Measurements from ENCODE around the gene LRRC17. TPM values are rescaled to one million over a fixed set of nuclear protein-coding genes. Genes with fewer than 3 reads are reported as not detected.
"Not testable (repeated sequence)": the region's sequence is repeated elsewhere in the genome, so short reads cannot be mapped to it uniquely, and the experiment has no call there.

The LRRC17 gene
- total RNA-seq, 1 donor from 2014 or later, result 6.2 TPM

DNA sequence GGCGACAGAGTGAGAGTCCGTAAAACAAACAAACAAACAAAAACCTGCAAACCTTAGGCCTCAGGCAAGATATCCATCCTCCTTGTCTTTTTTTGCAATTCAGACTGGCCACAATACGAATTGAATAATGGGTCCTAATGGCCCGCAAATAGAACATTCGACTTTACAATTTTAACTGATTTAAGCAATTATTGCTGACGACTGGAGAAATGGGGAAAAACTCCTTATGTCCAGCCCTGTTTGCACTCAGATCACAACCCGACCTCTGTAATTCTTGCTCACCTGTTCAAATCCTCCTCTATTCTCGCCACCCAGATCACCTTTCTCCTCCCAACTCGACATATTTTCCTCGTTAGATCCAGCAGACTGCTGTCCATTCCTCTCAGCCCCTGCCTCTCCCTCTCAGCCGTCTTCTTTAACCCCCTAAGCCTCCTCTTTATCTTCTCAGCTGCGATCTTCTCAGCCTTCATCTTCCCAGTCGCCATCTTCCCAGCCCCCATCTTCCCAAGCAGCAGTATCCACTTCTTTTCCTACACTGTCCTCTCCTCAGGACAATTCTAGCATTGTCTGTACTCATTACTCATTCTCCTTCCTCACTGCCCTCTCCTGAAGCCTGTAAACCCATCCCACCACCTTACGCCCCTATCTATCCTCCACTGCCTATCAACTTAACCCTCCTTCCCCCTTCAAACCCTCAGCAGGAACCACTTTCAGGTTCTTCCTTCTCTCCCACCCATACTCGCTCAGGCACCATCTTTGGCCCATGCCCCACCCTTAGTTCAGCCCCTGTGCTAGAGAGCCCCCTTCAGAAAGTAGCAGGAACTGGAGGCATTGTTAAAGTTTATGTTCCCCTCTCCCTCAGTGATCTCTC lies 61.8 kb downstream of the LRRC17 start:
- H3K36me3 ChIP-seq (ENCODE audit: control insufficient read depth, insufficient read depth, low read length), result no peaks in the 10 kb centered on the region
- no peaks in the 10 kb centered on the region for H3K27me3 ChIP-seq (ENCODE audit: control insufficient read depth, insufficient read depth, low read length)
- TF ChIP-seq, protein P1, sequence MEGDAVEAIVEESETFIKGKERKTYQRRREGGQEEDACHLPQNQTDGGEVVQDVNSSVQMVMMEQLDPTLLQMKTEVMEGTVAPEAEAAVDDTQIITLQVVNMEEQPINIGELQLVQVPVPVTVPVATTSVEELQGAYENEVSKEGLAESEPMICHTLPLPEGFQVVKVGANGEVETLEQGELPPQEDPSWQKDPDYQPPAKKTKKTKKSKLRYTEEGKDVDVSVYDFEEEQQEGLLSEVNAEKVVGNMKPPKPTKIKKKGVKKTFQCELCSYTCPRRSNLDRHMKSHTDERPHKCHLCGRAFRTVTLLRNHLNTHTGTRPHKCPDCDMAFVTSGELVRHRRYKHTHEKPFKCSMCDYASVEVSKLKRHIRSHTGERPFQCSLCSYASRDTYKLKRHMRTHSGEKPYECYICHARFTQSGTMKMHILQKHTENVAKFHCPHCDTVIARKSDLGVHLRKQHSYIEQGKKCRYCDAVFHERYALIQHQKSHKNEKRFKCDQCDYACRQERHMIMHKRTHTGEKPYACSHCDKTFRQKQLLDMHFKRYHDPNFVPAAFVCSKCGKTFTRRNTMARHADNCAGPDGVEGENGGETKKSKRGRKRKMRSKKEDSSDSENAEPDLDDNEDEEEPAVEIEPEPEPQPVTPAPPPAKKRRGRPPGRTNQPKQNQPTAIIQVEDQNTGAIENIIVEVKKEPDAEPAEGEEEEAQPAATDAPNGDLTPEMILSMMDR (IDR thresholded peaks at IDR 0.05; ENCODE audit: insufficient read depth, low read length, poor library complexity, severe bottlenecking), result no peak
- H3K4me3 ChIP-seq (ENCODE audit: low read depth, low read length), result no peak overlapping the region
- DNase-seq (ENCODE audit: low read depth), result no peak

DNA sequence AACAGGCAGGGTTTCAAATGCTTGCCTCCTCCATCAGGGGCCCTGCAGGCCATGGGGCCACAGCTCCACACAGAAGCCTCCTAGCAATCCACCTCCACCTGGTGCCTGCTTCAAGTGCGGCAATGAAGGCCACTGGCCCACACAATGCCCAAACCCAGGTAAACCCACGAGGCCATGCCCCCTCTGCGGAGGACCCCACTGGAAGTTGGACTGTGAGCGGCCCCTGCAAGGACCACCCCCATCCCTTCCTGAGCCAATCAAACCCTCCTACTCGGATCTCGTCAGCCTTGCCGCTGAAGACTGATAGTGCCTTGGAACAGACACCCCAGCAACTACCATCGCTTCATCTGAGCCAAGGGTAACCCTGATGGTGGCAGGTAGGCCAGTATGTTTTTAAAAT lies 63.1 kb downstream of the LRRC17 start:
- TF ChIP-seq, protein P1 (IDR thresholded peaks at IDR 0.05; ENCODE audit: insufficient read depth, low read length, poor library complexity, severe bottlenecking), result no peak
- Histone ChIP-seq H3K4me3 (ENCODE audit: low read depth, low read length) (no peak overlapping the region), H3K36me3 (ENCODE audit: control insufficient read depth, insufficient read depth, low read length) (no peaks in the 10 kb centered on the region), H3K27me3 (ENCODE audit: control insufficient read depth, insufficient read depth, low read length) (no peaks in the 10 kb centered on the region)
- no peak for DNase-seq (ENCODE audit: low read depth)

DNA sequence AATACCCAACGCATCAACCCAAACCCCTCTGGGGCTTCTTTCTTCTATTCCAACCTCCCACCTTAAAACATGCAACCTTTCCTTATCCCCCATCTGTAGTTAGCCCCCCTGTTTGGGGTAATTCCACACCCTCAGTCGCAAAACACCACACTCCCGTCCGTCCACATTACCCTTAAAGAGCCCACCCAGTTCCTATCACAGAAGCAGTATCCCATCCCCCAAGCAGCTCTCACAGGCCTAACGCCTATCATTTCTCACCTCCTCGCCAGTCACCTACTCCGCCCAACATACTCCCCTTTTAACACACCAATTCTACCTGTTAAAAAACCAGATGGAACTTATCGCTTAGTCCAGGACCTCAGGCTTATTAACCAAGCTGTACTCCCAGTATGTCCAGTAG lies 63.7 kb downstream of the LRRC17 start:
- TF ChIP-seq, protein P1 (IDR thresholded peaks at IDR 0.05; ENCODE audit: insufficient read depth, low read length, poor library complexity, severe bottlenecking), result no peak
- H3K36me3 ChIP-seq (ENCODE audit: control insufficient read depth, insufficient read depth, low read length), result no peaks in the 10 kb centered on the region
- no peak for DNase-seq (ENCODE audit: low read depth)
- H3K4me3 ChIP-seq (ENCODE audit: low read depth, low read length), result no peak overlapping the region
- H3K27me3 ChIP-seq (ENCODE audit: control insufficient read depth, insufficient read depth, low read length), result no peaks in the 10 kb centered on the region

DNA sequence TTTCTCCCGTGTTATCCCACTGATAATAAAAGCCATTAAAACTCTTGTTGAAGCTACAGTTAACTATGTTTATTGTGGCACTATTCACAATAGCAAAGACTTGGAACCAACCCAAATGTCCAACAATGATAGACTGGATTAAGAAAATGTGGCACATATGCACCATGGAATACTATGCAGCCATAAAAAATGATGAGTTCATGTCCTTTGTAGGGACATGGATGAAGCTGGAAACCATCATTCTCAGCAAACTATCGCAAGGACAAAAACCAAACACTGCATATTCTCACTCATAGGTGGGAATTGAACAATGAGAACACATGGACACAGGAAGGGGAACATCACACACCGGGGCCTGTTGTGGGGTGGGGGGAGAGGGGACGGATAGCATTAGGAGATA lies 64.8 kb downstream of the LRRC17 start:
- not testable (repeated sequence) for H3K36me3 ChIP-seq (ENCODE audit: control insufficient read depth, insufficient read depth, low read length); DNase-seq (ENCODE audit: low read depth); H3K27me3 ChIP-seq (ENCODE audit: control insufficient read depth, insufficient read depth, low read length); H3K4me3 ChIP-seq (ENCODE audit: low read depth, low read length)

DNA sequence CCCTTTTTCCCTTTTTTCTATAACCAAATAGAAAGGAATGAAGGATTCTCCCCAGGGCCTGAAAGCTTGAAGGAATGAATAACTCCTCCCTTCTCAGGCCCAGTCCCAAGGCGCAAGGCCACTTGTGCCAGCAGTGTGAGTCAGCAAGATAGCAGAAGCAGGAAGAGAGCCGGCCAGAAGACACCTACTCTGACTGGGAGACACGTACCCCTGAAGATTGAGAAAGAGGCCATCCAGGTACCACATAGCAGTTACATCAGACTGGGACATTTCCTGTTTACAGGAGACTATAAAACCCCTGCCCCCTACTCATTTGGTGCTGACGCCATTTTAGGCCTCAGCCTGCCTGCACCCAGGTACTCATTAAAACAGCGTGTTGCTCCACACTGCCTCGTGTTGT lies 65.5 kb downstream of the LRRC17 start:
- Histone ChIP-seq H3K27me3 (ENCODE audit: control insufficient read depth, insufficient read depth, low read length) (no peaks in the 10 kb centered on the region), H3K4me3 (ENCODE audit: low read depth, low read length) (no peak overlapping the region), H3K36me3 (ENCODE audit: control insufficient read depth, insufficient read depth, low read length) (no peaks in the 10 kb centered on the region)
- no peak for DNase-seq (ENCODE audit: low read depth)
- TF ChIP-seq, protein P1 (IDR thresholded peaks at IDR 0.05; ENCODE audit: insufficient read depth, low read length, poor library complexity, severe bottlenecking), result no peak

DNA sequence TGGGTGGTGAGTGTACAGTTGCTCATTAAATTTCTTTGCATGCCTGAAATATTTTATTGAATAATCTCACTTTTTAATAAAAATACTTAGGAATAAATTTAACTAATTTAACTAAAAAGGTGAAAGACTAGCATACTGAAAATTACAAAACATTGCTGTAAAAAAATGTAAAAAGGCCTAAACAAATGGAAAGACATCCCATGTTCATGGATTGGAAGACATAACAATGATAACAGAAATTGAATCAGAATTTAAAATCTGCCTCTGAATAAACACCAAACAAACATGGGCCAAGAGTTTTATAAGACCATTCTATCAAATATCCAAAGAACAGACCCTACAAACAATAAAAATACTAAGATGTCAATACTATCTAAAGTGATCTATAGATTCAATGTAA lies 66.9 kb downstream of the LRRC17 start:
- H3K4me3 ChIP-seq (ENCODE audit: low read depth, low read length), result no peak overlapping the region
- H3K27me3 ChIP-seq (ENCODE audit: control insufficient read depth, insufficient read depth, low read length), result no peaks in the 10 kb centered on the region
- no peaks in the 10 kb centered on the region for H3K36me3 ChIP-seq (ENCODE audit: control insufficient read depth, insufficient read depth, low read length)
- TF ChIP-seq, protein P1 (IDR thresholded peaks at IDR 0.05; ENCODE audit: insufficient read depth, low read length, poor library complexity, severe bottlenecking), result no peak
- no peak for DNase-seq (ENCODE audit: low read depth)
